Activated naive CD8-positive, alpha-beta T cell treated with anti-CD3 and anti-CD28 coated beads for 36 hours (primary cell): ENCODE results near the gene BCL6. TPM values are rescaled to one million over a fixed set of nuclear protein-coding genes. Genes with fewer than 3 reads are reported as not detected.

ENCODE experiments used
- DNase-seq: peaks from one replicate; pipeline ENCODE4 v3.0.0; 2021
- H3K27ac Mint-ChIP-seq: one replicate; pipeline ENCODE4 v1.8.0; 2022; ENCODE audit warnings: mild to moderate bottlenecking, moderate library complexity, mixed read lengths
- H3K27me3 Mint-ChIP-seq: one replicate; pipeline ENCODE4 v1.8.0; 2022; ENCODE audit warnings: mild to moderate bottlenecking, mixed read lengths
- H3K36me3 Mint-ChIP-seq: one replicate; pipeline ENCODE4 v1.8.0; 2021; ENCODE audit warnings: mild to moderate bottlenecking, mixed read lengths
- H3K4me1 Mint-ChIP-seq: one replicate; pipeline ENCODE4 v1.8.0; 2021; ENCODE audit warnings: mixed read lengths
- H3K4me3 Mint-ChIP-seq: one replicate; pipeline ENCODE4 v1.8.0; 2022; ENCODE audit warnings: mild to moderate bottlenecking, moderate library complexity, mixed read lengths
- H3K9me3 Mint-ChIP-seq: one replicate; pipeline ENCODE4 v1.8.0; 2022; ENCODE audit warnings: mixed read lengths
- total RNA-seq, 2 experiments: library from RNA; stranded (reverse); gene quantifications; one replicate each; pipeline ENCODE4 v1.2.3, GENCODE V29; 2021

The BCL6 gene
- total RNA-seq, 2 experiments from 2014 or later = 8.0 to 8.9 TPM

DNA sequence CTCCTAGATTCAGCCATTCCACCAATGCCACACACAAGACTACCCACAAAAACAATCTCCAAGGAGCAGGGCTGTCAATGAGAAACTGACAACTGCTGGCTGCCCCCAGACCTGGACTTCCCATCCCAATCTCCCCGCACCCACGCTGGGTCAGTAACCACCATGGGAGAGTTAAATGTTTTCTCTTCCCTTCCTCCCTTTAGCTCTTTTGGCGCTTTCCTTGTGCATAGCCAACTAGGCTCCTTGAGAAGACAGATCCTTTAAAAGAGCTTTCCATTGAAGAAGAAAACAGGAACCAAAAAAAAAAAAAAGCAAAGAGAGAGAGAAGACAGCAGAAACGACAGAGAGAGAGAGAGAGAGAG lies 8.3 kb downstream of the BCL6 start:
- Mint-ChIP-seq H3K4me1 (peaks cover 42% of the 10 kb centered on the region), H3K9me3 (no peaks in the 10 kb centered on the region)

GRCh38 chr3:187736418-187736871 lies 8.8 kb downstream of the BCL6 start:
- H3K27me3 Mint-ChIP-seq = no peaks in the 10 kb centered on the region
- H3K9me3 Mint-ChIP-seq = no peaks in the 10 kb centered on the region
- H3K4me1 Mint-ChIP-seq = peaks cover 37% of the 10 kb centered on the region
- H3K27ac Mint-ChIP-seq = peak overlapping the region; percentile 81
- DNase-seq = no peak
- no peaks in the 10 kb centered on the region for H3K36me3 Mint-ChIP-seq
- peak overlapping the region; percentile 91 for H3K4me3 Mint-ChIP-seq

More for the DNA sequence above, 8.3 kb downstream of the BCL6 start:
- H3K36me3 Mint-ChIP-seq = no peaks in the 10 kb centered on the region
- no peaks in the 10 kb centered on the region for H3K27me3 Mint-ChIP-seq
- peak overlapping the region; percentile 81 for H3K27ac Mint-ChIP-seq
- peak overlapping the region; percentile 91 for H3K4me3 Mint-ChIP-seq
- no peak for DNase-seq

DNA sequence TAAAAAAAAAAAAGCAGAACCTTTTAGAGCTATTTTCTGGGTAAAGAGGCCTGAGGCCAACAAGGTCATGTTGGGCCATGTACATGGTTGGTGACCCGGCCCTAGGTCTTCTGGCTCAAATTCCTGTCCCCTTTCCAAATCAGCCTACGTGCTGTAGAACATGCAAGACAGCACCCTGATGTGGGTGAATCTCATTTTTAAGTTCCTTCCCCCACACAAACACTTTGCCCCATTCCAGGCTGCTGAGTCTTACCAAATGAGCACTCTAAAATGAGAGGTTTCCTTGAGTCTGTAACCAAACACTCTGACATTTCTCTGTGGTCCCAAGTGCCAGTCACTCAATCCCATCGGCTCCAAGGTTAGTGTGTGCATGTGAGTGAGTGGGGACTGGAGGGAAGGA lies 9.4 kb downstream of the BCL6 start:
- no peaks in the 10 kb centered on the region for H3K27me3 Mint-ChIP-seq
- no peak for DNase-seq

DNA sequence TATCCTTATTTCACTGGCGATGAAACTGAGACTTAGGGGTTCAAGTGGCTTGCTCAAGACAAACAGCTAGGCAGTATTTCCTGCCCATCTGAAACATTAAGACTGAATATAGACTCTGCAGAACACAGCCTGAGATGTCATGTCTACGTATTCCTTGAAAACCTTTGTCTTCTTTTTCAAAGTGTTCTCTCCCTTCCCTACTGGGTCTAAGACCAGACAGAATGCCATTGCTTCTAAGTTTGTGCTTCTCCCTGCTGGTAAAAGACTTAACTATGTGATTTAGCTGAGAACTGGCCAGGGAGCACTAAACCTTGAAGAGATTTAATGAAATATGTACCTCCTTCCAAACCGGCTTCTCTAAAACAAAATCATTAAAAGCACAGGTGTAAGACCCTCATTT lies 9.9 kb downstream of the BCL6 start:
- Mint-ChIP-seq H3K4me1 (peaks cover 29% of the 10 kb centered on the region), H3K36me3 (no peaks in the 10 kb centered on the region), H3K27ac (no peak overlapping the region), H3K9me3 (no peaks in the 10 kb centered on the region), H3K4me3 (no peak overlapping the region), H3K27me3 (no peaks in the 10 kb centered on the region)
- DNase-seq = no peak

More for the DNA sequence above, 9.4 kb downstream of the BCL6 start:
- H3K4me1 Mint-ChIP-seq = peaks cover 32% of the 10 kb centered on the region
- H3K36me3 Mint-ChIP-seq = no peaks in the 10 kb centered on the region
- H3K9me3 Mint-ChIP-seq = no peaks in the 10 kb centered on the region
- H3K27ac Mint-ChIP-seq = no peak overlapping the region
- no peak overlapping the region for H3K4me3 Mint-ChIP-seq

- Mint-ChIP-seq H3K36me3 (no peaks in the 10 kb centered on the region), H3K27ac (no peak overlapping the region), H3K4me1 (peaks cover 26% of the 10 kb centered on the region), H3K27me3 (no peaks in the 10 kb centered on the region), H3K9me3 (no peaks in the 10 kb centered on the region), H3K4me3 (no peak overlapping the region)
- DNase-seq = no peak
These were observed 10.4 kb downstream of the BCL6 start for GRCh38 chr3:187734841-187735240.

GRCh38 chr3:187733371-187733770 lies 11.9 kb downstream of the BCL6 start:
- H3K27ac Mint-ChIP-seq = no peak overlapping the region
- no peaks in the 10 kb centered on the region for H3K9me3 Mint-ChIP-seq
- H3K4me1 Mint-ChIP-seq = peaks cover 18% of the 10 kb centered on the region
- H3K4me3 Mint-ChIP-seq = no peak overlapping the region
- DNase-seq = no peak
- no peaks in the 10 kb centered on the region for H3K36me3 Mint-ChIP-seq
- no peaks in the 10 kb centered on the region for H3K27me3 Mint-ChIP-seq

GRCh38 chr3:187729598-187729997 lies 15.7 kb downstream of the BCL6 start:
- no peaks in the 10 kb centered on the region for H3K4me1 Mint-ChIP-seq
- no peaks in the 10 kb centered on the region for H3K36me3 Mint-ChIP-seq
- no peaks in the 10 kb centered on the region for H3K9me3 Mint-ChIP-seq
- no peak overlapping the region for H3K4me3 Mint-ChIP-seq
- no peaks in the 10 kb centered on the region for H3K27me3 Mint-ChIP-seq
- no peak overlapping the region for H3K27ac Mint-ChIP-seq
- DNase-seq = no peak

GRCh38 chr3:187728940-187729583 lies 16.2 kb downstream of the BCL6 start:
- Mint-ChIP-seq H3K27ac (no peak overlapping the region), H3K9me3 (no peaks in the 10 kb centered on the region), H3K4me1 (no peaks in the 10 kb centered on the region), H3K36me3 (no peaks in the 10 kb centered on the region), H3K4me3 (no peak overlapping the region), H3K27me3 (no peaks in the 10 kb centered on the region)
- no peak for DNase-seq

DNA sequence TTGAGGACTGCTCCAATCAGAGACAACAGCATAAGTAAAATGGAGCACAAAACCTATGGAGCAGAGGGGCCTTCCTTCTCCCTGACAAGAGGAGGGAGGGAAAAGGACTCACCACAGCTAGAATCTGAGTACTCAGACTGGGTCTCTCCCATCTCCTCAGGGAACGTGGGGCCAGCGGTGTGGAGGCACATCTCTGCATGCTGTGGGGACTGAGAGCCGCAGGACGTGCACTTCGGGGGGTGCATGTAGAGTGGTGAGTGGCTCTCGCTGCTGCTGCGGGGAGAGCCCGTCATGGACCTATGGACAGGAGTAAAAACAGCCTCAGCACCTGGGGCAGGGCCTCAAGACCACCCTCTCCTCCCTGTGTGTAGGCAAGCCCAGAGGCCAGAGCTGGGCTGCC lies 17.0 kb downstream of the BCL6 start:
- Mint-ChIP-seq H3K36me3 (no peaks in the 10 kb centered on the region), H3K4me1 (no peaks in the 10 kb centered on the region), H3K4me3 (no peak overlapping the region), H3K27ac (no peak overlapping the region), H3K9me3 (no peaks in the 10 kb centered on the region), H3K27me3 (no peaks in the 10 kb centered on the region)
- no peak for DNase-seq

GRCh38 chr3:187726564-187726963 lies 18.7 kb downstream of the BCL6 start:
- H3K36me3 Mint-ChIP-seq = no peaks in the 10 kb centered on the region
- H3K27ac Mint-ChIP-seq = no peak overlapping the region
- H3K9me3 Mint-ChIP-seq = no peaks in the 10 kb centered on the region
- no peak overlapping the region for H3K4me3 Mint-ChIP-seq
- DNase-seq = no peak
- no peaks in the 10 kb centered on the region for H3K27me3 Mint-ChIP-seq
- H3K4me1 Mint-ChIP-seq = no peaks in the 10 kb centered on the region

DNA sequence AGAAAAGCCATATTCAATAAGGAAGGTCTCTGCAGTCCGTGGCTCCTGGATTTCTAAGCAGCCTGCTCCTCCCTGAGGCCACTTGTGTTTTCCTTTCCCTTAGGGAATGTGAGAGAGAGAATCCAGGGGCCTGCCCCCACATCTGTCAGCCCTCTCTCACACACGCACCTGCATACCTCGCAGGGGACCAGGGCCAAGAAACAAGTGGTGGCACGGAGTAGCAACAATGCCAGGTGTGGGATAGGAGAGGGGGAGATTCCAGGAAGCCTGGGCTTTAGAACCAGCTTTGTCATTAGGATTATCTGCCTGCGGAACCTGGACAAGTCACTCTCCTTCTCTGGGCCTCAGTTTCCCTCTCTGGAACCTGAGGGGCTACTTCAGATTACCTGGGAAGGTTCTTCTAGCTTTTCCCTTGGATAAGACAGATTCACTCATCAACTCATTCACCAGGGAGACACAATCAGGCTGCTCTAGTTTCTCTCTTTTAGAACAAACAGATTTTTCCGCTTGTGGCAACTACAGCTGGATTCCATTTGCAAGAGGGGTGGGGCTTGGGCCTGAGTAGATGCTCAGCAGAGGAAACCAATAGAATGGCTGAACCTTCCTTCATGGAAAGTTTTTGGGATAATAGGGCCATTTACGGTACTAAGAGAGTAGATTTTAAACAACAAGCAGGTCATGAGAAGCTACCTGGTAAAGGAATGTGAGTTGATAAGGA lies 19.5 kb downstream of the BCL6 start:
- H3K27ac Mint-ChIP-seq = no peak overlapping the region

DNA sequence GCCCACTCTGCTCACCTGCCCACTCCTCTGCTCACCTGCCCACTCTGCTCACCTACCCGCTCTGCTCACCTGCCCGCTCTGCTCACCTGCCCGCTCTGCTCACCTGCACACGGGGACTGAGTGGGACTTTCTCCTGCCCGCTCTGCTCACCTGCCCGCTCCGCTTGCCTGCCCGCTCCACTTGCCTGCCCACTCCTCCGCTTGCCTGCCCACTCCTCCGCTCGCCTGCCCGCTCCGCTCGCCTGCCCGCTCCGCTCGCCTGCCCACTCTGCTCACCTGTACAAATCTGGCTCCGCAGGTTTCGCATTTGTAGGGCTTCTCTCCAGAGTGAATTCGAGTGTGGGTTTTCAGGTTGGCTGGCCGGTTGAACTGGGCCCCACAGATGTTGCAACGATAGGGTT lies 20.0 kb downstream of the BCL6 start:
- Mint-ChIP-seq H3K27me3 (no peaks in the 10 kb centered on the region), H3K4me3 (no peak overlapping the region), H3K36me3 (no peaks in the 10 kb centered on the region), H3K9me3 (no peaks in the 10 kb centered on the region), H3K4me1 (no peaks in the 10 kb centered on the region), H3K27ac (no peak overlapping the region)
- DNase-seq = no peak

More for the DNA sequence above, 19.5 kb downstream of the BCL6 start:
- Mint-ChIP-seq H3K36me3 (no peaks in the 10 kb centered on the region), H3K27me3 (no peaks in the 10 kb centered on the region), H3K4me1 (no peaks in the 10 kb centered on the region), H3K4me3 (no peak overlapping the region), H3K9me3 (no peaks in the 10 kb centered on the region)
- no peak for DNase-seq

- H3K4me3 Mint-ChIP-seq = no peak overlapping the region
- no peak for DNase-seq
- no peaks in the 10 kb centered on the region for H3K27me3 Mint-ChIP-seq
- H3K9me3 Mint-ChIP-seq = no peaks in the 10 kb centered on the region
- no peaks in the 10 kb centered on the region for H3K36me3 Mint-ChIP-seq
- no peaks in the 10 kb centered on the region for H3K4me1 Mint-ChIP-seq
- H3K27ac Mint-ChIP-seq = no peak overlapping the region
These were observed 23.1 kb downstream of the BCL6 start for GRCh38 chr3:187722206-187722612.

- Mint-ChIP-seq H3K4me1 (no peaks in the 10 kb centered on the region), H3K9me3 (no peaks in the 10 kb centered on the region), H3K36me3 (no peaks in the 10 kb centered on the region), H3K27me3 (no peaks in the 10 kb centered on the region), H3K27ac (no peak overlapping the region), H3K4me3 (no peak overlapping the region)
- DNase-seq = no peak
These were observed 24.2 kb downstream of the BCL6 start for GRCh38 chr3:187721055-187721454.

- Mint-ChIP-seq H3K36me3 (no peaks in the 10 kb centered on the region), H3K9me3 (no peaks in the 10 kb centered on the region), H3K4me1 (no peaks in the 10 kb centered on the region), H3K27me3 (no peaks in the 10 kb centered on the region), H3K4me3 (no peak overlapping the region), H3K27ac (no peak overlapping the region)
- no peak for DNase-seq
These were observed 25.0 kb downstream of the BCL6 start for GRCh38 chr3:187720337-187720670.
